SU-DHL-6 (cell line): ENCODE results near the gene LSS.

Experiments used
- H2AFZ ChIP-seq: fragments of 200-600 bp; sonication (generic); 2 replicates; pipeline ENCODE4 v1.6.1; 2014; ENCODE audit warnings: low read depth, mild to moderate bottlenecking, moderate library complexity, mixed read lengths, antibody characterized with exemption, low read length; ENCODE audit not compliant: severe bottlenecking
- H3F3A ChIP-seq: fragments of 200-600 bp; shearing (Covaris generic); 2 replicates; pipeline ENCODE4 v1.6.0; 2016; ENCODE audit warnings: antibody characterized with exemption, mild to moderate bottlenecking; ENCODE audit not compliant: insufficient read depth
- H3K27ac ChIP-seq: fragments of 200-600 bp; sonication (generic); 2 replicates; pipeline ENCODE4 v1.5.1; 2016; ENCODE audit warnings: low read depth, mild to moderate bottlenecking, low read length, moderate library complexity, mixed read lengths
- H3K27me3 ChIP-seq: fragments of 200-600 bp; sonication (generic), shearing (Covaris generic); 2 replicates; pipeline ENCODE4 v1.6.0; 2014; ENCODE audit warnings: mild to moderate bottlenecking, low read length
- H3K36me3 ChIP-seq: fragments of 200-600 bp; sonication (generic); 2 replicates; pipeline ENCODE4 v1.6.1; 2014; ENCODE audit warnings: mild to moderate bottlenecking, low read length, mixed read lengths
- H3K4me2 ChIP-seq: fragments of 300-600, 200-600 bp; shearing (Covaris generic), sonication (generic); 2 replicates; pipeline ENCODE4 v1.6.0; 2014; ENCODE audit warnings: low read length, low read depth, mild to moderate bottlenecking; ENCODE audit not compliant: poor library complexity, severe bottlenecking
- H3K4me3 ChIP-seq: fragments of 200-600 bp; sonication (generic); 2 replicates; pipeline ENCODE4 v1.5.1; 2014; ENCODE audit warnings: antibody characterized with exemption, low read length, mild to moderate bottlenecking, mixed read lengths; ENCODE audit not compliant: insufficient read depth, poor library complexity, severe bottlenecking
- H3K79me2 ChIP-seq: fragments of 200-600 bp; sonication (generic); 2 replicates; pipeline ENCODE4 v1.6.1; 2014; ENCODE audit warnings: mild to moderate bottlenecking, low read length, moderate library complexity; ENCODE audit not compliant: insufficient read depth
- H3K9ac ChIP-seq: fragments of 200-600 bp; sonication (generic); 2 replicates; pipeline ENCODE4 v1.7.0; 2014; ENCODE audit warnings: mild to moderate bottlenecking, low read length
- H3K9me2 ChIP-seq: fragments of 200-600 bp; sonication (generic); replicated peaks from 2 replicates; pipeline ENCODE4 v1.6.1; 2014; ENCODE audit warnings: low read length; ENCODE audit not compliant: insufficient read depth
- H3K9me3 ChIP-seq: fragments of 200-600 bp; sonication (generic); 2 replicates; pipeline ENCODE4 v1.6.1; 2014; ENCODE audit warnings: low read length, mixed read lengths; ENCODE audit not compliant: insufficient read depth
- H4K20me1 ChIP-seq: fragments of 200-600 bp; sonication (generic); 2 replicates; pipeline ENCODE4 v1.6.1; 2014; ENCODE audit warnings: low read depth, mild to moderate bottlenecking, antibody characterized with exemption, low read length, moderate library complexity, mixed read lengths
- EZH2phosphoT487 ChIP-seq: fragments of 200-600 bp; sonication (generic), shearing (Covaris generic); conservative IDR thresholded peaks from 2 replicates; pipeline ENCODE4 v1.6.1; 2018; ENCODE audit warnings: mild to moderate bottlenecking, antibody characterized with exemption, low read length, moderate library complexity, mixed read lengths
- TF ChIP-seq, protein P1 (sequence below): fragments of 200-600 bp; sonication (generic); IDR thresholded peaks from one replicate; pipeline ENCODE4 v1.5.1; 2017; ENCODE audit warnings: antibody characterized with exemption, mild to moderate bottlenecking, low read length, moderate library complexity; ENCODE audit not compliant: insufficient read depth, poor library complexity, severe bottlenecking

The LSS gene

DNA sequence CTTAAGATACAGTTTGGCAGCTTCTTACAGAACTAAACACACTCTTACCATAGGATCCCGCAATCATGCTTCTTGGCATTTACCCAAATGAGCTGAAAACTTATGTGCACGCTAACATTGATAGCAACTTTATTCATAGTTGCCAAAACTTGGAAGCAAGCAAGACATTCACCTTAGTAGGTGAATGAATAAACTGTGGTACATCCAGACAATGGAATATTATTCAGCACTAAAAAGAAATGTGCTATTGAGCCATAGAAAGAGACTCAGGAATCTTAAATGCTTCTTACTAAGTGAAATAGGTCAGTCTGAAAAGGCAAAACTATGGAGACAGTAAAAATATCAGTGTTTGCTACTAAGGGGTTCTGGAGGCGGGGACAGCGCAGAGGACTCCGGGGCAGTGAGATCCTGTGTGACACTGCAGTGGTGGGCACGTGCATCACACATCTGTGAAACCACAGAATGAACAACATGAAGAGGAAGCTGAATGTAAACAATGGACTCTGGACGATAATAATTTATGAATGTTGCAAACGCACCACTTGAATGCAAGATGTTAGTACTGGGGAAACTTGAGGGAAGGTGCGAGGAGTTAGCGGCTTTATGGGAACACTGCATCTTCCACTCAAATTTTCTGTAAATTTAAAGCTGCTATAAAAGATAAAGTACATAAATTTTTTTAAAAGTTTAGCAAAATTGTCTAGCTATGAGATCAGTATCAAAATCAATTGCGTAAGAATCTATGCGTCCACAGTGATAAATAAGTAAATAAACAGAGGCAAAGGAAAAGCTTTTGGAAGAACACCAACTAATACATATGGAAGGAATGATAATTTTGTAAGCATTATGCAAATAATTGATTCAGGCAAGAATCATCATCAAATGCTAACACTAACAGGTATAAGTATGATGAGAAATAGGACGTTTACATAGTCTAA lies 28.9 kb downstream of the LSS start:
- Histone ChIP-seq H3K27me3 (no peaks in the 10 kb centered on the region), H3K9me3 (no peaks in the 10 kb centered on the region), H4K20me1 (no peaks in the 10 kb centered on the region), H3K36me3 (peaks cover 16% of the 10 kb centered on the region), H3K4me3 (no peak overlapping the region), H2AFZ (no peak overlapping the region), H3F3A (no peaks in the 10 kb centered on the region), H3K79me2 (no peaks in the 10 kb centered on the region), H3K27ac (no peak overlapping the region), H3K4me2 (no peak overlapping the region), H3K9ac (no peak overlapping the region), H3K9me2 (no peaks in the 10 kb centered on the region)
- TF ChIP-seq, protein P1, sequence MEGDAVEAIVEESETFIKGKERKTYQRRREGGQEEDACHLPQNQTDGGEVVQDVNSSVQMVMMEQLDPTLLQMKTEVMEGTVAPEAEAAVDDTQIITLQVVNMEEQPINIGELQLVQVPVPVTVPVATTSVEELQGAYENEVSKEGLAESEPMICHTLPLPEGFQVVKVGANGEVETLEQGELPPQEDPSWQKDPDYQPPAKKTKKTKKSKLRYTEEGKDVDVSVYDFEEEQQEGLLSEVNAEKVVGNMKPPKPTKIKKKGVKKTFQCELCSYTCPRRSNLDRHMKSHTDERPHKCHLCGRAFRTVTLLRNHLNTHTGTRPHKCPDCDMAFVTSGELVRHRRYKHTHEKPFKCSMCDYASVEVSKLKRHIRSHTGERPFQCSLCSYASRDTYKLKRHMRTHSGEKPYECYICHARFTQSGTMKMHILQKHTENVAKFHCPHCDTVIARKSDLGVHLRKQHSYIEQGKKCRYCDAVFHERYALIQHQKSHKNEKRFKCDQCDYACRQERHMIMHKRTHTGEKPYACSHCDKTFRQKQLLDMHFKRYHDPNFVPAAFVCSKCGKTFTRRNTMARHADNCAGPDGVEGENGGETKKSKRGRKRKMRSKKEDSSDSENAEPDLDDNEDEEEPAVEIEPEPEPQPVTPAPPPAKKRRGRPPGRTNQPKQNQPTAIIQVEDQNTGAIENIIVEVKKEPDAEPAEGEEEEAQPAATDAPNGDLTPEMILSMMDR: no peak
- no peak for TF ChIP-seq EZH2phosphoT487

DNA sequence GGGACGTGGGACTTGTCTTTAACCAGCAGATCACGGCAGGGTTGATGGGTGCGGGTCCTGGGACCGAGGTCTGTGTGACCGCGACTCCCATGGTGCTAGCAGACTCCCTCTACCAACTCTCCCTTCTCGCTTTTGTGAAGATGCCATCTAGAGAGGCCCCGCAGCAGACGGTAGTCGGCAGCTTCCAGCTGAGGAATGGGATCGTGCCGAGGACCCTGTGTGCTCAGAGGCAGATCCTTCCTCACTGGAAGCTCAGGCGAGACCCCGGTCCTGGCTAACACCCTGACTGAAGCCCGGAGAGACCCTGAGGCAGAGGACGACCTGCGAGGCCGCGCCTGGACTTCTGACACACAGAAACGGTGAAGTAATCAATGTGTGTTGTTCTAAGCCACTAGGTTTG lies 31.8 kb downstream of the LSS start:
- H3K9ac ChIP-seq: no peak overlapping the region

DNA sequence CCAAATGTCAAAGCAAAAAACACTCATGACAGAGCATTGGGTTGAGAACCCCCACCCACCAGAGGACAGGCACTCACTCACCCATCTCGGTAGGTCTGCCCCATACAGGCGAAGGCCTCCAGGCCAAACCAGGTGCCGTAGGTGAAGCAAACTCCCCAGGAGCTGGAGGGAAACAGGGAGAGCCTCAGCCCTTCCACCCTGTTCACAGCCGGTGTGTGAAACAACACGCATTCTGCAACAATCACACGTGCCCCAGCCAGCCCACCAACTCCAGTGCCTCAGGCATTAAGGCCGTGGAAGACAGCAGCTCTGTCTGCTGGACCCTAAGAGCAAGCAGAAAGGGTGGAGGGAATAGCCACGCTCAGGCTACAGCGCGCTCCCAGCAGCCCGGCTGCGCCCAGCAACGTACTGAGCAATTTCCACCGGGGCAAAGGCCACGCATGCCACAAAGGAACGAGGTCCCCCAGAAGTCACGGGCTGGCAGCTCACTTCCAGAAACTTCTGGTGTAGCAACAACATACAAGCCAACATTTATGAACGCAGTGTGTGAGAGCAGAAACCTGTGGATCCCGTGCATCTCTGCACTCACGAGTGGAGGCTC lies 32.9 kb downstream of the LSS start:
- H3K27ac ChIP-seq: no peak overlapping the region
- no peaks in the 10 kb centered on the region for H3K9me2 ChIP-seq
- no peak overlapping the region for H3K4me2 ChIP-seq
- H2AFZ ChIP-seq: no peak overlapping the region
- no peak overlapping the region for H3K4me3 ChIP-seq
- no peaks in the 10 kb centered on the region for H3K9me3 ChIP-seq
- H3K27me3 ChIP-seq: no peaks in the 10 kb centered on the region
- TF ChIP-seq, protein P1: no peak
- TF ChIP-seq EZH2phosphoT487: no peak
- no peaks in the 10 kb centered on the region for H3F3A ChIP-seq
- H4K20me1 ChIP-seq: no peaks in the 10 kb centered on the region
- no peaks in the 10 kb centered on the region for H3K79me2 ChIP-seq
- H3K36me3 ChIP-seq: peaks cover 16% of the 10 kb centered on the region
- no peak overlapping the region for H3K9ac ChIP-seq

More for the DNA sequence above, 31.8 kb downstream of the LSS start:
- Histone ChIP-seq H3K9me3 (no peaks in the 10 kb centered on the region), H3K79me2 (no peaks in the 10 kb centered on the region), H3K36me3 (peaks cover 16% of the 10 kb centered on the region), H2AFZ (no peak overlapping the region), H3F3A (no peaks in the 10 kb centered on the region), H3K27ac (no peak overlapping the region), H4K20me1 (no peaks in the 10 kb centered on the region), H3K4me2 (no peak overlapping the region), H3K27me3 (no peaks in the 10 kb centered on the region), H3K9me2 (no peaks in the 10 kb centered on the region), H3K4me3 (no peak overlapping the region)
- TF ChIP-seq EZH2phosphoT487: no peak
- TF ChIP-seq, protein P1: no peak
